SK-MEL-5 (cell line): ENCODE data around the gene DIS3. TPM values are rescaled to one million over a fixed set of nuclear protein-coding genes. Genes with fewer than 3 reads are reported as not detected.
A peak's percentile ranks its signal among the peaks of the same experiment; 100 is the strongest.
"Not testable (repeated sequence)": the region's sequence is repeated elsewhere in the genome, so short reads cannot be mapped to it uniquely, and the experiment has no call there.

Source experiments
- DNase-seq: peaks from one replicate; pipeline ENCODE4 v3.0.0-alpha.2; 2016; ENCODE audit warnings: low read depth, low spot score
- in situ Hi-C: cut with HindIII; loops from 2 replicates; pipeline ENCODE4 v1.10.0; 2016; ENCODE audit warnings: low sequenced_read_pairs, high pct_unique_total_duplicates, low pct_unique_long_range_greater_than_20kb
- polyA plus RNA-seq, 2 experiments: library from polyadenylated mRNA; depleted of rRNA; stranded (reverse); fragments of >200 nt; gene quantifications; 2 replicates each; pipeline ENCODE4 v1.2.3, GENCODE V29; 2015
- total RNA-seq: library from RNA; depleted of rRNA; stranded (reverse); fragments of >200 nt; shearing (Covaris generic); gene quantifications from 2 replicates; pipeline ENCODE4 v1.2.3, GENCODE V29; 2014; rRNA removed

Gene DIS3
- 63.4 and 66.5 TPM in 2 replicates for total RNA-seq
- polyA plus RNA-seq (2015; cell fraction: cytosol; rRNA removed), result 25.9 and 34.2 TPM in 2 replicates
- polyA plus RNA-seq (2015; cell fraction: nucleus; rRNA removed), result 44.4 and 46.6 TPM in 2 replicates

GRCh38 chr13:72781451-72782439, at the start of gene DIS3, which contains the start of gene PIBF1:
DIS3 (minus strand) TSS chr13:72781900; CDS start chr13:72781832, 68 bp downstream.
PIBF1 (plus strand) TSS chr13:72782133; CDS start chr13:72783470, 1,337 bp downstream.
- peak; percentile 99 for DNase-seq
- in situ Hi-C loops, result no loop called here

GRCh38 chr13:72823724-72824123, 42.0 kb upstream of the DIS3 start:
- DNase-seq, result no peak
- in situ Hi-C loops, result no loop called here

GRCh38 chr13:72823081-72823480, 41.4 kb upstream of the DIS3 start:
- in situ Hi-C loops, result no loop called here
- DNase-seq, result no peak

GRCh38 chr13:72820898-72821279, 39.2 kb upstream of the DIS3 start:
- DNase-seq, result no peak
- in situ Hi-C loops, result no loop called here

- DNase-seq, result no peak
- in situ Hi-C loops, result no loop called here
These were observed 38.6 kb upstream of the DIS3 start for GRCh38 chr13:72820156-72820897.

GRCh38 chr13:72808917-72809500, 27.3 kb upstream of the DIS3 start:
- DNase-seq, result peak; percentile 43
- in situ Hi-C loops, result no loop called here

GRCh38 chr13:72806514-72806913, 24.8 kb upstream of the DIS3 start:
- in situ Hi-C loops, DNase-seq: not testable (repeated sequence)

GRCh38 chr13:72805676-72806346, 24.1 kb upstream of the DIS3 start:
- DNase-seq, result no peak
- in situ Hi-C loops, result no loop called here

GRCh38 chr13:72804301-72804700, 22.6 kb upstream of the DIS3 start:
- no peak for DNase-seq
- in situ Hi-C loops, result no loop called here

GRCh38 chr13:72798817-72799216, 17.1 kb upstream of the DIS3 start:
- no peak for DNase-seq
- in situ Hi-C loops, result no loop called here

- in situ Hi-C loops, result no loop called here
- DNase-seq, result no peak
These were observed 10.9 kb upstream of the DIS3 start for GRCh38 chr13:72792640-72793039.

GRCh38 chr13:72788831-72789230, 7.1 kb upstream of the DIS3 start:
- no peak for DNase-seq
- in situ Hi-C loops, result no loop called here

- in situ Hi-C loops, DNase-seq: not testable (repeated sequence)
These were observed 3.0 kb upstream of the DIS3 start for GRCh38 chr13:72784679-72785078.

- in situ Hi-C loops, result no loop called here
- DNase-seq, result no peak
These were observed 1.0 kb upstream of the DIS3 start for GRCh38 chr13:72782717-72783116.

- in situ Hi-C loops, result no loop called here
These were observed 7.7 kb downstream of the DIS3 start for GRCh38 chr13:72774019-72774418.

GRCh38 chr13:72763411-72763810, 18.3 kb downstream of the DIS3 start:
- in situ Hi-C loops, result no loop called here
- no peak for DNase-seq

More at GRCh38 chr13:72774019-72774418, 7.7 kb downstream of the DIS3 start:
- DNase-seq, result no peak

GRCh38 chr13:72760189-72760588, 21.5 kb downstream of the DIS3 start:
- in situ Hi-C loops, result no loop called here
- DNase-seq, result no peak
